ENCODE data around the gene ARHGEF17.
A peak's percentile ranks its signal among the peaks of the same experiment; 100 is the strongest.

The ARHGEF17 gene

GRCh38 chr11:73382183-73382582 lies 74.1 kb downstream of the ARHGEF17 start:
- no peak for DNase-seq (ENCODE audit: low read depth)

DNA sequence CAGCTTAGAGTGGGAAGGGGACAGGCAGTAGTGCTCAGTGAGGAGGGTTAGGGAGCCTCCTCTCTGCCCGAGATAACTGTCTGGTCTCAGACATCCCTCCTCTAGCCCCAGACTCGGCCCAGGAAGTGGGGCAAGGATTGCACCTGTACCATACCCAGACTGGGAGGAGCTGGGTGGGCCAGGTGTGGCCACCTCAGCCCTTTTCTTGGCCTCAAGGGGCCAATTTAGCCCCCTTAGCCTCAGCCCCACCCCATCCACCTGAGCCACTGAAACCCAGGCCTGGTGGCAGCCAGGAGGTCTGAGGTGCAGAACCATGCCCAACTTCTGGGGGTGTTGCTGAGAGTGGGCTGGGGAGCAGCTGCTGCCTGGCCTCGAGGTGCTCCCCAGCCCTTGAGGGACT lies 74.7 kb downstream of the ARHGEF17 start:
- DNase-seq (ENCODE audit: low read depth) = no peak

DNA sequence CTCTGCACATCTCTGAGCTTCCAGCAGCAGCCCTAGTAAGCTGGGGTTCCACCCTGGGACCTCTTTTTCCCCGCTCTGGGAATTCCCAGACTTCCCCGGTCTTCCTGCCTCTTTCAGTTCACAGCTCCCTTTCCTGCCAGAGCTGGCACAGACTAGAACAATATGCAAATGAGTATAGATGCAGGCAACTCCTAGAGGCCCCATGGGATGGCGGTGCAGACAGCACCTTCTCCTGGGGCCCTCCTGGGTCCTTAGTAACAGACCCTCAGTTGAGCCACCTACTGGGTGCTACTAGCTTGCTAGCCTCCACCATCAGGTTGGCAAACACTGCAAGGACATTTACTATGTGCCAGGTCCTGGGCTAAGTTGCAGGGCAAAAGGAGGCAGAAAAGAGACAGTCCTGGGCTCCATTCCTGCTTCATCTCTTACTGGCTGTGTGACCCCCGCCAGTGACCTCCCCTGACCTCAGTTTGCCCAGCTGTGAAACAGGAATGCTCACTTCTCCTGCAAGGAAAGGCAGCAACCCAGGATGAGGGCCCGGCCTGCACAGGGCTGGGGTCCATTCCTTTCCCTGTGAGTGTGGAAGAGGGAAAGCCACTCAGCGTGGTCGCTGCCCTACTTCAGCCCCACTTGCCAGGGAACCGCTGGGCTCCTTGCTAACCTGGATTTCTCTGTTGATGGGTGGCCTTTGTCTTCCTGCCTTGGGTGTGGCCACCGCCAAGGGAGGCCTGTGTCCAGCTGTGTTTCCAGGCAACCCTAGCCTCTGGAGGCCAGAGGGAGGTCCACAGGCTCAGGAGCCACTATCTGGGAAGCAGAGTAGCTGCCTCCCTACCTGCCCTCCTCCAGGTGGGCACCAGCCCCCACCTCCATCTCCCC lies 75.4 kb downstream of the ARHGEF17 start:
- DNase-seq (ENCODE audit: low read depth) = no peak

DNA sequence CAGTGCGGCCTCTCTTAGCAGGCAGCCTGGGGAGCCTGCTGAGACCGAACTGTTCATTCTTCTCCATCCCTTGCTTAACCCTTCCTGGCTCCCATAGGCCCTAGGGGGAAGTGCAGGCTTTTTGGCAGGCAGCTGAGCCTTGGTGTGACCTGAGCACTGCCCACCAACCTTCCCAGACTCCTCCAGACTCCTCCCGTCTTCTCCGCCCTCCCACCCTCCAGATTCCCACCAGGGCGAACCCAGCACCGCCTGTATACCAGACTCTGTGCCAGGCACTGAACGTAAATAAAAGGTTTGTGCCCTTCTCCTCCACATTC lies 76.0 kb downstream of the ARHGEF17 start:
- DNase-seq (ENCODE audit: low read depth) = no peak

GRCh38 chr11:73384531-73384871 lies 76.4 kb downstream of the ARHGEF17 start:
- no peak for DNase-seq (ENCODE audit: low read depth)

- no peak for DNase-seq (ENCODE audit: low read depth)
Measured at GRCh38 chr11:73384872-73385689, 77.0 kb downstream of the ARHGEF17 start.

DNA sequence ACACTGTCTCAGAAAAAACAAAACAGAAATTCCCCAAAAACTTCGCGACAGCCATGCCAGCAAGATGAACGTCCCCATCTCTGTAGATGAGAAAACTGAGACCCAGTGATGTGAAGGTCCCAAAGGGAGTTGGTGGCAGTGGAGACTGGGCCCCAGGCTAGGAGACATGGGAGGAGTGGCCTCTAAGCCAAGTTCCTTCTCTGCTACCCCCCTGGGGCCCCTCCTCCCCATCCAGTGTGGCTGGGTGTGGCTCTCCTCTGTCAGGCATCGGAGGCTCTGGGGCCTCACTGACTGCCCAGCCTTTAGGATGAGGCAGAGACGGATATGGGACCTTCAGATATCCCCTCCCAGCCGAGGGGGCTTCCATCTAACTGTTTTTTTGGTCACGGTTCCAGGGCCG lies 77.9 kb downstream of the ARHGEF17 start:
- no peak for DNase-seq (ENCODE audit: low read depth)

- no peak for DNase-seq (ENCODE audit: low read depth)
Measured at GRCh38 chr11:73386546-73386945, 78.5 kb downstream of the ARHGEF17 start.

DNA sequence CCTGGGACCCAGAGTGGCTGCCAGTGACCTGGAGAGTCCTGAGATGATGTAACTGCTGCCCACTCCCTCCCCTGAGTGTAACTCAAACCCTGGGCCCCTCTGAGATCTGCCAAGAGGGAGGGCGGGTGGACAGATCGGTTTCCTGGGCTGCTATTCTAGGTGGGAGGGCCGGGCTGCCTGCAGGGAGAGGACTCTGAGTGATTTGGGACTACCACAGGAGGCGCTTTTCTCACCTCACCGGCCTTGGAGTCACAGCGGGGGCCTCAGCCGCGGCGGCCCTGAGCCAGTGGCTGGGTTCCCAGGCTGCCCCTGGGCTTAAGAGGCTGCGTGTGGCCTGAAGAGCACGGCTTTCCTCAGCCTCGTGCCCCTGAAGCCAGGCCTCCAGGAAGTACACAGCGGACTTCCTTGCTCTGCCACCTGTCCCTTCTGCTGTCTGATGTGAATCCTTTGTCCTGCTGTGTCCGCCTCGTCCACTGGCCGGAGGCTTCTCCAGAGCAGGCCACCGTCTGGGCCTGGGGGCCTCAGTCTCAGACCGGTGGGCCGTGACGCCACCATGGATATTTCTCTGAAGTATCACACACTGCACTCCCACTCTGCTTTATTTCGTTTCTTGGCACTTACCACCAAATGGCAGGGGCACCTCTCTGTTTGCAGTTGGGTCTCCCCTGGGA lies 79.7 kb downstream of the ARHGEF17 start:
- DNase-seq (ENCODE audit: low read depth) = no peak

GRCh38 chr11:73388265-73389133 lies 80.4 kb downstream of the ARHGEF17 start:
- DNase-seq (ENCODE audit: low read depth) = no peak

GRCh38 chr11:73389134-73389525 lies 81.1 kb downstream of the ARHGEF17 start:
- no peak for DNase-seq (ENCODE audit: low read depth)

DNA sequence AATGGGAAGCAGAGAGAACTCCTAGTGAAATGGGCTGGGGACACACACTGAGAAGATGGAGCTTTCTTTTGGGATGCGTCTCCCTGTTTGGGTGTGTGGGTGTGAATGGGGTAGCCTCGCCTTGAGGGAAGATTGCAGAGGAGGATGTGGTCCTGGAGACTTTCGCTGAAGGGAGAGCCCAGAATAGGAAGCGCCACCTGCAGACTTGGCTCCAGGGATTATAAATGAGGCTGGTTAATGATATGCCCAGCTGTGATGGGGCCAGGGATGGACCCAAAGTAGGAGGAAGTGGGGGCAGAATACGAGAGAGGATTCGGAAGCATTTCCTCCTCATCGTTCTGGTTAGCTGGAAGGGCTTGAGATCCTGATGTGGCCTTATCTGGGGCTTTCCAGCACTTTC lies 81.8 kb downstream of the ARHGEF17 start:
- no peak for DNase-seq (ENCODE audit: low read depth)

DNA sequence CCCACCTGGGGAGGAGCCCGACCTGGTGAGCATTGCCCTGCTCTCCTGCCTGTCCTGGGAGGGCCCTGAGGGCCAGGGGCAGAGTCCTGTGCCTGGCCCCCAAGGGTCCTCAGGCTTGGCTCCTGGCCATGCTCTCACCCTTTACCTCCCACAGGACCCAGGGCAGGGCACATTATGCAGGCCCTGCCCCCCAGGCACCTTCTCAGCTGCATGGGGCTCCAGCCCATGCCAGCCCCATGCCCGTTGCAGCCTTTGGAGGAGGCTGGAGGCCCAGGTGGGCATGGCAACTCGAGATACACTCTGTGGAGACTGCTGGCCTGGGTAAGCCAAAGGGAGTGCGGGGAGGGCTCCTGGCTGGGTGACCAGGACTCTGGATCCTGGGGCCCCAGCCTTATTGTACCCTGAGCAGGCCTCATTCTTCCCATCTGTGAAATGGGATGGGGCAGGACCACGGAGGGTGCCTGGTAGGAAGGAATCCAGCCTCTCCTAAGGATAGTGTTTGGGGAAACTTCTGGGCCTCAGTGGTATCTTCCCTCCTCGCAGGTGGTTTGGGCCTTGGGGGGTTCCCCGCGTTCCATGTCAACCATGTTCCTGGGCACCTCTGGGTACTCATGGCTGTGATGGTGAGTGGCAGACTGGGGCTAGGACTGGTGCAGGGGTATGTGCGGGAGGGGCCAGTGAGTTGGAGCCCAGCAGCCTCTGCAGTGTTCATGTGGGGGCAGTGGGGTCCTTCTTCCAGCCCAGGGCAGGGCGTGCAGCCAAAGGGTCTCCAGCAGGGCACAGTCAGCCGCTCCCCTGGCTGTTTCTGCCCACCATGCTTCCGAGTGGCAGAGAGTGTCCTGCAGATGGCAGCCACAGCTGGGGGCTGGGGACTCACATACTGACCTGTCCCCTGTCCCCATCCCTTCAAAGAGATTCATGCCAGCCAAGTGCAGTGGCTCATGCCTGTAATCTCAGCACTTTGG lies 82.8 kb downstream of the ARHGEF17 start:
- no peak for DNase-seq (ENCODE audit: low read depth)

GRCh38 chr11:73391665-73392064 lies 83.6 kb downstream of the ARHGEF17 start:
- no peak for DNase-seq (ENCODE audit: low read depth)

DNA sequence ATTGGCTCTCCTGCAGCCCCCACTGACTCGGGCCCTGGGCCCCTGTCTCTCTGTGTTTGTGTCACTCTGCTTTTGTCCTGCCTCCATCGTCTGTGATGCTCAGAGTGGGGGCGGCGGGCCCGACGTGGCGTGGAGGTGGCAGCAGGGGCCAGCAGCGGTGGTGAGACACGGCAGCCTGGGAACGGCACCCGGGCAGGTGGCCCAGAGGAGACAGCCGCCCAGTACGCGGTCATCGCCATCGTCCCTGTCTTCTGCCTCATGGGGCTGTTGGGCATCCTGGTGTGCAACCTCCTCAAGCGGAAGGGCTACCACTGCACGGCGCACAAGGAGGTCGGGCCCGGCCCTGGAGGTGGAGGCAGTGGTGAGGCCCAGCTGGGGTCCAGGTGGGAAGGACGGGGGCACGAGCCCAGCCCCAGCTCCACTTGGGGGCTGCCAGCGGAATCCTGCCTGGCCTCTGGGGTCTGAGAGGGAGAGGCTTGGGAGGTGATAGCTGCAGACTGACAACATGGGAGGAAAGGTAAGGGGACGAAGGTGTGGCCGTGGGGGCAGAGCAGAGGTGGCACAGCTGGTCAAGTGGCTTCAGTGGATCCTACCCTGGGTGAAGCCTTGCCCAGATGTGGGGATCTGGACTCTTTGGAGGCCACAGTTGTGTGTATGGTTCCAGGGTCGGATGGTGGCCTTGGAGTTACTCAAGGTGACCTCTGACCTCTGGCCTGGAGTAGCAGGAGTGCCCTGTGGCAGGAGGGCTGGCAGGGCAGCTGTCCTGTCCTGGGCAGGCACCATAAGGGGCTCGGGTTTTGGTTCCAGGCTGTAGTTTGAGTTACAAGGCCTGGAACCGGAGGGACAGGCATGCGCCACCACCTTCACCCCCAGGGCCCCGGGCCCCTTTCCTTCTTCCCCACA lies 84.3 kb downstream of the ARHGEF17 start:
- no peak for DNase-seq (ENCODE audit: low read depth)

- DNase-seq (ENCODE audit: low read depth) = no peak
Measured at GRCh38 chr11:73393011-73393380, 84.9 kb downstream of the ARHGEF17 start.

GRCh38 chr11:73393479-73394415 lies 85.7 kb downstream of the ARHGEF17 start:
- peak; percentile 23 for DNase-seq (ENCODE audit: low read depth)

DNA sequence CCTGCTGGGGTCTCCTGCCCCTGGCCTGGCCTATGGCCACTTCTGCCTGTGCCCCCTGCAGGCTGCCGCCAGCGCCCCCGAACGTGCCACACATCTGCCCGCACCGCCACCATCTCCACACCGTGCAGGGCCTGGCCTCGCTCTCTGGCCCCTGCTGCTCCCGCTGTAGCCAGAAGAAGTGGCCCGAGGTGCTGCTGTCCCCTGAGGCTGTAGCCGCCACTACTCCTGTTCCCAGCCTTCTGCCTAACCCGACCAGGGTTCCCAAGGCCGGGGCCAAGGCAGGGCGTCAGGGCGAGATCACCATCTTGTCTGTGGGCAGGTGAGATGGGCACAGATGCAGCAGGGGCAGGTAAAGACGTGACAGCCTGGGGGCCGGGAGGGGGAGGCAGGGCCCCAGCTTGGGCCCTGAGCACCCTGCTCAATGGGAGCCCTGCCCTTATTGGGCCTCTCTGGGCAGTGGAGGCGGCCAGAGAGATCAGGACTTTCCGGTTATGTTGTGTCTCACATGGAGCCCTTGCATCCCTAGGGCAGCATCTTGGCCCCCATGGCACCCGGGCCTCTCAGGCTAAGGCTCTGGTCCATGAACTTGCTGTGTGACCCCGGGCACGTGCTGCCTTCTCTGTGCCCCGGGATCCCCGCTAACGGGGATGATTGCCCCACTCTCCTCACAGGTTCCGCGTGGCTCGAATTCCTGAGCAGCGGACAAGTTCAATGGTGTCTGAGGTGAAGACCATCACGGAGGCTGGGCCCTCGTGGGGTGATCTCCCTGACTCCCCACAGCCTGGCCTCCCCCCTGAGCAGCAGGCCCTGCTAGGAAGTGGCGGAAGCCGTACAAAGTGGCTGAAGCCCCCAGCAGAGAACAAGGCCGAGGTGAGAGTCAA lies 86.6 kb downstream of the ARHGEF17 start:
- no peak for DNase-seq (ENCODE audit: low read depth)

Data from HS-5 (cell line).